ENCODE data around the gene S100A14.
"Not testable (repeated sequence)": the region's sequence is repeated elsewhere in the genome, so short reads cannot be mapped to it uniquely, and the experiment has no call there.

The S100A14 gene

GRCh38 chr1:153598309-153599172 is 17.6 kb downstream of the S100A14 start:
- TF ChIP-seq, protein P1, sequence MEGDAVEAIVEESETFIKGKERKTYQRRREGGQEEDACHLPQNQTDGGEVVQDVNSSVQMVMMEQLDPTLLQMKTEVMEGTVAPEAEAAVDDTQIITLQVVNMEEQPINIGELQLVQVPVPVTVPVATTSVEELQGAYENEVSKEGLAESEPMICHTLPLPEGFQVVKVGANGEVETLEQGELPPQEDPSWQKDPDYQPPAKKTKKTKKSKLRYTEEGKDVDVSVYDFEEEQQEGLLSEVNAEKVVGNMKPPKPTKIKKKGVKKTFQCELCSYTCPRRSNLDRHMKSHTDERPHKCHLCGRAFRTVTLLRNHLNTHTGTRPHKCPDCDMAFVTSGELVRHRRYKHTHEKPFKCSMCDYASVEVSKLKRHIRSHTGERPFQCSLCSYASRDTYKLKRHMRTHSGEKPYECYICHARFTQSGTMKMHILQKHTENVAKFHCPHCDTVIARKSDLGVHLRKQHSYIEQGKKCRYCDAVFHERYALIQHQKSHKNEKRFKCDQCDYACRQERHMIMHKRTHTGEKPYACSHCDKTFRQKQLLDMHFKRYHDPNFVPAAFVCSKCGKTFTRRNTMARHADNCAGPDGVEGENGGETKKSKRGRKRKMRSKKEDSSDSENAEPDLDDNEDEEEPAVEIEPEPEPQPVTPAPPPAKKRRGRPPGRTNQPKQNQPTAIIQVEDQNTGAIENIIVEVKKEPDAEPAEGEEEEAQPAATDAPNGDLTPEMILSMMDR (conservative IDR thresholded peaks at IDR 0.05): no peak

GRCh38 chr1:153597206-153597605 is 18.9 kb downstream of the S100A14 start:
- TF ChIP-seq, protein P1 (conservative IDR thresholded peaks at IDR 0.05): no peak
- no peak overlapping the region for H3K27ac ChIP-seq

More at GRCh38 chr1:153598309-153599172, 17.6 kb downstream of the S100A14 start:
- H3K27ac ChIP-seq: no peak overlapping the region

- H3K27ac ChIP-seq: peak overlapping the region; percentile 16; the same call in 1 of the 2 replicates
- TF ChIP-seq, protein P1 (conservative IDR thresholded peaks at IDR 0.05): no peak
These were observed 23.4 kb downstream of the S100A14 start for GRCh38 chr1:153592748-153593147.

DNA sequence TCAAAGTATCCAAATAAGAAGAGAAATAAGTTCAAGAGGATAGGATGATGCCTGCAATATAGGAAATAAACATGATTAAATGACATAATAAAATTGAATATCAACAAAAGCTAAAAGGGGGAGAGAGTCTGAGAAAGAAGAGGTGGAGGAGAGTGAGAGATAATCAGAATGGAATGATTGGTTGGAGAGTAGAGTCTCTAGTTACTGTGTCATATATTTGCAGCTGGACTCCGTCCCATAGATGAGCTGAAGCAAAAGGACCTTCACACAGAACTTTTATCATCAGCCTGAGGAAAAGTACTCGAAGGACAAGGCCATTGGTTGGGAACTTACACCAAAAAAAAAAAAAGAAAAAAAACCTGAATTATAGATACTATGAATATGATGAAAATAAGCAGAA is 27.6 kb downstream of the S100A14 start:
- H3K27ac ChIP-seq: no peak overlapping the region
- TF ChIP-seq, protein P1 (conservative IDR thresholded peaks at IDR 0.05): no peak

- not testable (repeated sequence) for H3K27ac ChIP-seq
These were observed 28.1 kb downstream of the S100A14 start for GRCh38 chr1:153588033-153588432.

DNA sequence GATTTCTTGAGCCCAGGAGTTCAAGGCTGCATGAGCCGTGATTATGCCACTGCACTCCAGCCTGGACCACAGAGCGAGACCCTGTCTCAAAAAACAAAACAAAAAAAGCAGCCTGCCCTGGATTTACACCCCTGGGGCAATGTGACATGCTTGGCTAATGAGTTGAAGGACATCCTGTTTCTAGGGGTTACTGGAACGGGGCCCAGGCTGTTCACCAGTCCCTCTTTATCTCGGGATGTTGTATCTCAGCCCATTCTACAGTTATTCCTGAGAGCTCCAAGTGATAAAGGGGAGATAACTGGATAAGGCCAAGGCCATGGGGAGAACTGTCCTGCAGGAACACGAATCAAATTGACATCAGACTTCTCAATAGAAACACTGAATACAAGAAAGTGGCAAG is 28.8 kb downstream of the S100A14 start:
- H3K27ac ChIP-seq: no peak overlapping the region

DNA sequence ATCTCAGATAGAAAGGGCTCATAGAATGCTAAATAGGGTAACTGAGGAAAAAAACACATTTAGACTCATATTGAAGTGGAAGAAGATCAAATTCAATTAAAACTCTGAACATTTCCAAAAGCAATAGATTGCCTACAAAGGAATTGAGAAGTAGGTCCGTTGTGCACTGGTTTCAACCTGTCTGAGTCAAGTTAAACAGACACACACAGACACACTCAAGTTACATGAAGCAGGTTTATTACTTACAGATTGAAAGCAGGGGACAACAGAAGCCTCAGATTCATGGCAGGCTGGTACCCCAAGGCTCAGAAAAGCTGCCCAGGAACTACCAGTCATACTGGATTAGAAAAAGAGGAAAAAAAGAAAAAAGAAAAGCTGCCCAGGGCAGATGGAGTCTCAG is 29.8 kb downstream of the S100A14 start:
- TF ChIP-seq, protein P1 (conservative IDR thresholded peaks at IDR 0.05): no peak
- H3K27ac ChIP-seq: no peak overlapping the region

More for the DNA sequence above, 28.8 kb downstream of the S100A14 start:
- TF ChIP-seq, protein P1 (conservative IDR thresholded peaks at IDR 0.05): no peak

DNA sequence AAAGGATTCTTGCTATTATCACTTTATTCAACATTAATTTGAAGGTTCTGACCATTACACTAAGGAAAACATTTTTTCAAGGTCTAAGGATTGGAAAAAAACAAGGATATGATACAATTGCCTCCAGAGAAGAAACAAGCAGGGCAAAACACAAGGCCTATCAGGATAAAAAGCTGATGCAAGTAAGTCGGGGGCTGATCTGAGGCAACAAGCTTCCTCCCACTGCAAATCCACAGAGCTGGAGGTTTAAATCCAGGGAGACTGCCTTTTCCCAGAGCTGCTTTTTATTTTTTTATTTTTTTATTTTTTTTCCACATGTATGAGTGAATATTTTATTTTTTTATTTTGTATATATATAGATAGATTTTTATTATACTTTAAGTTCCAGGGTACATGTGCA is 31.1 kb downstream of the S100A14 start:
- TF ChIP-seq, protein P1 (conservative IDR thresholded peaks at IDR 0.05): no peak
- no peak overlapping the region for H3K27ac ChIP-seq
